Activated CD8-positive, alpha-beta memory T cell treated with anti-CD3 and anti-CD28 coated beads, Interleukin-2, amount 50 U/mL, for 24 hours (primary cell): Measurements from ENCODE around the gene LRFN2.

ENCODE experiments used
- DNase-seq: peaks from one replicate; pipeline ENCODE4 v3.0.0-alpha.2; 2020; ENCODE audit errors: extremely low read depth

The LRFN2 gene

GRCh38 chr6:40400738-40401137 is 186.4 kb downstream of the LRFN2 start:
- no peak for DNase-seq

DNA sequence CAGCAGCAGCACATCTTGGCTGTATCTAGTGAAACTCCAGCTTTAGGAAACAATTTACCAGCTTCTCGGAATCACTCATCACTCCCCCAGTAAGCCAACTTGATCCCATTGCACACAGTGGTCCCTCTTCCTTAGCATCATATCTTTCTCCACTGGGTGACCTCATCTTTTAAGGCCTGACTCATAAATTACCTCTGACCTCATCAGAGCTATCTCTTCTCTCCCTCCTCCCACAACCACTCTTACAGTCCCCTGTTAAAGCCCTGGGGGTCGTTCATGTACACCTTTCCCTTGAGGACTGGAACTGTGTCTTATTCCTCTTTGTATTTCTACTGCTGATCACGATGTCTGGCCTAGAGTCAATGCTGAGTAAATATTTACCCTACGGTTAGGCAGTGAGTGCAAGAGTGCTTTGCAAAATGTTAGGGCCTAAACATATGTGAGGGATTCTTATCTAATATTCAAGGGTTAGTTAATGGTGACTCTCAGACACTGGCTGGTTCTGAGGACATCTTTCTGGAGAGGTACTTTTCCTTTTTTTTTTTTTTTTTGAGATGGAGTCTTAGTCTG is 187.2 kb downstream of the LRFN2 start:
- no peak for DNase-seq

GRCh38 chr6:40398810-40399477 is 188.2 kb downstream of the LRFN2 start:
- no peak for DNase-seq

- no peak for DNase-seq
Measured at GRCh38 chr6:40398034-40398691, 189.0 kb downstream of the LRFN2 start.

DNA sequence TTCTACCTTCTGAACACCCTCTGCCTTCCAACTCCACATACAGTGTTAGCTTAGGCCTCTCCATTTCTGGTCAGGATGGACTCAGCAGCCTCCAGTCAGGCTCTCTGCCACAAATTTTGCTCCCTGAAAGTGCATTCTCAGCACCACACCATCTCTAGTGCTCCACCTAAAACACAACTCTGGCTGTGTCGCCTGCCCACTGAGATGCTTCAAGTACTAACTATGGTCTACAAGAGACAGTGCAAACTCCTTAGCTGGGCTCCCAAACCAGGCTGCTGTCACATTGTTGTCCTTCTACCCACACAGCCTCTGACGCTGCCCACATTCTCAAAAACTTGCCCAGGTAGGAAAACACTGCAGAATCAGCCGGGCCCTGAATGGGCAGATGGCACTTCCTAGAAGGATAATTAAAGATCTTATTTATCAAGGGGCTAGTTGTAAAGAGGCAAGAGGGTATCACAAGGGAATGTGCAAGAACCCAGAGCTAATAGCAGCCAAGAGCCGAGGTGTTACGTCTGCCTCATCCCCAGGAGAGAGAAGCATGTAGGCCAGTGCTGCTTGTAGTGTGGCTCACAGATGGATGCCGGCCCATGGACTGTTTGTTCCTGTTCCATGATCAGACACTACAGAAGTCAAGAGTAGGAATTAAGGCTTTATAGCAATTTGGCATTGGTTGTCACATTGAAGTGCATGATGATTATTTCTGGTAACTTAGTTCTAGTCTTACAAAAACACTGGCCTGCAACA is 189.7 kb downstream of the LRFN2 start:
- no peak for DNase-seq

DNA sequence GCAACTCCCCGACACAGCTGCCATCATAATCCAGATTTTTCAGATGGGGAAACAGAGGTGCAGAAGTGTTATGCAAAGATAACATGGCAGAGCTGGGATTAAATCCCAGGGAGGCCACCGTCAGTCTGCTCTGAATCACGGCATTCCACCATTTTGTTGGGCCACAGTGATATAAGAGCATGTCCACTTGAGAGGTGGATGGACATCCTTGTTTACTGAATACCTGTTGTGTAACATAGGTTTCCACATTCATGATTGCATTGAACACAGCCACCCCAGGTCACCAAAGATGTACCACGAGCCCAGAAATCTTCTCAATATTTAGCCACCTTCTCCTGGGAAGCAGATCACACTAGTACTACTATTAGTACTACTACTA is 191.5 kb downstream of the LRFN2 start:
- DNase-seq = no peak

GRCh38 chr6:40395066-40395697 is 192.0 kb downstream of the LRFN2 start:
- no peak for DNase-seq

DNA sequence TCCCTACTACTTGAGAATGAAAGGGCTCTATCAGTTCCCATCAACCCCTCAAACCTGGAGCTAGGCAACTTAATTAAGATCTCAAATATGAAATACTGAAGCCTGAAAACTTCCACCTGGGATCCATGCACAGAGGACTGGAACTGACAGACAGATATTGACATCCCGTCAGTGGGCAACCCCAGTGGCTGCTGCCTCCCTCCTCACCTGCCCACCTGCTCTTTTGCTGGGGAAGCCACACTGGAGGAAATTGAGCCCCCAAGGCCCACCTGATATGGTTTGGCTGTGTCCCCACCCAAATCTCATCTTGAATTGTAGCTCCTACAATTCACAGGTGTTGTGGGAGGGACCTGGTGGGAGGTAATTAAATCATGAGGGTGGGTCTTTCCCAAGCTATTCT is 192.8 kb downstream of the LRFN2 start:
- no peak for DNase-seq

DNA sequence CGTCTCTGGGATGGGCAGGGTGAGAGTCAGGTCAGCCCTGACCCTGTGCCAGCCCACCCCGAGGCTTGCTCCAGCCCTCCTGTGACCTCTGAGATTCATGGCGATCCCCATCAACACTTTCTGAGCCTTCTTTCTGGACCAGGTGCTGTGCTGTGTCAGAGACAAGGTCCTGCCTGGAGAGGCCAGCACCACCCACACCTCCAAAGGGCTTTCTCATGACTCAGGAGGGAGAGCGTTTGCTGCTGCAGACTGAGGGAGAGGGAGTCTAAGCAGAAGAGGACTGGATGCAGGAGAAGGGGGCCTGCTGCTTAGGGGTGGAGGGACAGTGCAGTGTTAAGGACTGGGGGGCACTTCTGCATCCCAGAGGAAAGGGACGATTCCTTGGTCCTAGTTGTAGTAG is 193.5 kb downstream of the LRFN2 start:
- DNase-seq = no peak

GRCh38 chr6:40392589-40392988 is 194.6 kb downstream of the LRFN2 start:
- no peak for DNase-seq

DNA sequence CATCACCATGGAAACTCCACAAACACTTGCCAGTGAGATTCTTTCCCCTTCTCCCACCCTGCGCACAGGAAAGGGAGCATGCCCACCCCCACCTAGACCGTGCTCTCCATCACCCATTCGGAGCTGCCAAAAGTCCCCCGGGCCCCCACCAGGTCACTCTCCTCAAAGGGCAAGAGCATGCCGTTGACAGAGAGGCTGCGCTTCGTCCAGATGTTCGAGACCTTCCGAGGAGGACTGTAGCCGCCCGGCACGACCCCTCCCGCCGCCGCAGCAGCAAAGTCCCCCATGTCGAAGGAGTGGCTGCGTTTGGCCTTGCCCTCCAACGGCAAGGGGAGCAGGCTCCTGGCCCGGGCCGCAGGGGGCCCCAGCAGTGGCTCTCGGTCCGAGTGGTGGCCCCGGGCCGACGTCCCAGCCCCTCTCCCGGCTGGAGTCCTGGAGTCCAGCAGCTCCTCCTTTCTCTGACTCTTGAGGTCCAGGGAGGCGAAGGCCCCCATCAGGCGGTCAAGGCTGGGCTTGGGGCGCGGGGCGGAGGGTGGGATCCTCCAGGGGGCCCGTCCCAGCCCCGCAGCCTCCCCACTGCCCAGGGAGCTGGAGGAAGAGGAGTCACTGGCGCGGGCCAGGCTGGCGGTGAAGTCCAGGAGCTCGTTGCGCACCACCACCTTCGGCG is 195.2 kb downstream of the LRFN2 start:
- DNase-seq = no peak

- no peak for DNase-seq
Measured at GRCh38 chr6:40391086-40391485, 196.1 kb downstream of the LRFN2 start.

GRCh38 chr6:40390144-40390800 is 196.9 kb downstream of the LRFN2 start:
- DNase-seq = no peak

DNA sequence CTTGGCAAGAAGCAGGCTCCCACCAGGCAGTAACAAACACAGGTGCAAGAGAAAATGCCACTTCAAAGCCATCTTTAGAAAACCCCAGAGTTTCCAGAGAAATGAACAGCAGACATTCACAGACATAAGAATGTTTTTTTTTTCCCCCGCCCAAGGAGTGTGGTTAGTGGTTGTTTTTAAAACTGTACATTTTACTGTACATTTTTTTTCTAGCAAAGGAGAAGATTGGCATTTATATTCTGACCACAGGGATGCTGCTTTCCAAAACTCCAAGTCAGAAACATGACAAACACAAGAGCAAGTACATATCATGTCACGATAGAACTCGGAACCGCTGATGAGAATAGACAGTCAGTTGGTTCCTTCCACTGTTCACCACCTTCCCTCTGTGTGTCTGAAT is 197.9 kb downstream of the LRFN2 start:
- no peak for DNase-seq

DNA sequence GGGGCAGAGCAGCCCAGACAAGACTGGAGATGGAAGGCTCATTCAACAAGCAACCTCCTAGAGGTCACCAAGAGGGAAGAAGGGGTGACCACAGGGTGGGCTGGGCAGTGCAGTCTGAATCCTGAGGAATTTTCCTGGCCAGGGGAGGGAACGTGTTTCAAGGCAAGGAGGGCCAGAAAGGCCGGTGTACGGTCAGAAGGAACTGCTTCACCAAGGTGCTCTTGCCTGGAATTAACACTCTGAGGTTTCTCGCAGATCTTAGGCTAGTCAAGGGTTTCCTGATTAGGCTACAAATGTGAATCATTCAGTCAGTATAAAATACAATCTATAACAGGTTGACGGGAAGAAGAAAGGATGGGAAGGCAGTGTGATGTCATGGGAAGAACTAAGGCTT is 199.3 kb downstream of the LRFN2 start:
- no peak for DNase-seq

- no peak for DNase-seq
Measured at GRCh38 chr6:40387127-40387870, 199.9 kb downstream of the LRFN2 start.

DNA sequence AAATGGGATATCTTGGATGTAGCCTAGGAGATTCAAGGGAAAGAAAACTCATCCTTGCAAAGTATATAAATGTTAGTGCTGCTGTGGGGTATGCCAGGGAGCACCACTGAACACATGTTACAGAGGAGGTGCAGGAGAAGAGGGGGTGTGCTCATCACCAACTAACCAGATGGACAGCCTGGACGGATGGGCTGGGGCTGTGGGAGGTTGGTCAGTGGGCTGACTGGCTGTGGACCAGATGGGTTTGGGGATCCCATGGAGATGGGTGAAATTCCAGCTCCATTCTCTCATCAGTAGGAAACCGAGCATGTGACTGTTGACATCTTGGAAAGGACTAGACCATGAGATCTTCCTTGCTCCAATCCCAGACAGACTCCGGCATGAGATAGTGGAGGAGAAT is 201.0 kb downstream of the LRFN2 start:
- no peak for DNase-seq

DNA sequence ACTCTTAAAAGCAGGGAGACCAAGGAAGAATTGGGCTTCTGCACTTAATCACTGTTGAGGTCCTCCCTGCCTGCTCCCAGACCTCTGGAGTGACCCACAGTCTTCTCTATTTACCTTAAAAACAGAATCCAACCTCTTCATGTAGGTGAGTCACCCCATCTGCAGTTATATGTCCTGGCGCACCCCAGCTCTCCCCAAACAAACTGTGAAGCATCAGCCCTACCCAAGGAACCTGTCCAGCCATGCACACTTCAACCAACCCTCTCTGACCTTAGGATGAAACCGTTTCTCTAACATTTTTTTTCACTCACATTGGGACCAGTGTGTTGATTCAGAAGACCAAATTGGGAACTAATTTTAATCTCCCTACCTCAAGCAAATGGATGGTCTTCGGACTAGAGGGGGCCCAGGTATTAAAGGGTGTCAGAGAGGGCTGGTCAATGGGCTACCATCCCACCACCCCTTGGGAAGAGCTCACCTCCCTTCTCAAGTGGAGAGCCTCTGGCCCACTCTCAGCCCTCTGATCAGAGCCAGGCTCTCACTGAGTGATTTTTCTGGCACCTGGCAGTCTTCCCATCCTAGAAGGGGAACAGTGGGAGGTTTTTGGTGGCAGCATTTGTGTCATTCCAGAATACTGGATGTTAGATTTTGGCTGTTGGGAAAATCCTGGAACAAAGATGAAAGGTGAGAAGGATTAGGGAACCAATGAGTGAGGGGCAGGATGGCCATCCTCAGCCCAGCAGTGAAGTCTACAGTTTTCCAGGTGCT is 203.6 kb downstream of the LRFN2 start:
- no peak for DNase-seq

- no peak for DNase-seq
Measured at GRCh38 chr6:40380271-40380670, 206.9 kb downstream of the LRFN2 start.

DNA sequence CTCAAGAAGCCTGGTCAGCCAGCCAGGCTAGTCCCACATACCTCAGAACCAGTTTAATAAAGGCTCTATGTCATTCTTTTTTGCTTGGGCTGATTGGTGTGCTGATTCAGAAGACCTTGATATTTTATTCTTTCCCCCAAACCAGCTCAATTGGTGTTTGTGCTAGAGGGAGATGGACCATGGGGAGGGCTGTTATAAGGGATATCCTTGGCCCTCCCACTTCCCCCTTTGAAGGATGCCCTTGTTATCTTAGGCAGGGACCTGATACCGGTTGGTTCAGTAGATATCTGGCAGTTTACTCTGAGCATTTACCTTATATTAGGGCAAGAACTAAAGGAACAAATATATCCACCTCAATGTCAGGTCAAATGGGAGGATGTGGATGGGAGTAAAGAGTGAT is 207.4 kb downstream of the LRFN2 start:
- DNase-seq = no peak
